Frontal cortex (tissue), 1 donor: ENCODE results near the gene WDR33. TPM values are rescaled to one million over a fixed set of nuclear protein-coding genes. Genes with fewer than 3 reads are reported as not detected.

Experiments used
- small RNA-seq: library from RNA; depleted of rRNA; stranded (forward); fragments of <200 nt; gene quantifications from one replicate; pipeline ENCODE3, GENCODE V24; 2014
- total RNA-seq: library from RNA; depleted of rRNA; stranded (reverse); fragments of >200 nt; gene quantifications from one replicate; pipeline ENCODE4 v1.2.3, GENCODE V29; 2014

The WDR33 gene
- total RNA-seq, 1 donor from 2014 or later = 74.6 TPM

Small RNA genes lying within 50 kb of the gene (small RNA-seq; reads per million reads assigned to genes)
- gene RF00017 = not detected
- not detected for gene RF00019
- gene RNU6-395P = not detected
- gene RNY4P7 = 0.23 reads per million

Other genes starting within 250 kb of the WDR33 start
- 4.1 TPM for gene GPR17, start 165.0 kb downstream of the WDR33 start, total RNA-seq
- 1.2 TPM for gene LIMS2, start 135.6 kb downstream of the WDR33 start, total RNA-seq
- 10.2 TPM for gene SFT2D3, start 109.7 kb downstream of the WDR33 start, total RNA-seq
- 56.7 TPM for gene POLR2D, start 47.0 kb upstream of the WDR33 start, total RNA-seq
- gene AMMECR1L, start 74.8 kb upstream of the WDR33 start, total RNA-seq = 11.0 TPM
- 4.9 TPM for gene SAP130, start 216.9 kb upstream of the WDR33 start, total RNA-seq